WTC11 (cell line): Measurements from ENCODE around the gene ZNF789. TPM values are rescaled to one million over a fixed set of nuclear protein-coding genes. Genes with fewer than 3 reads are reported as not detected.

Experiments
- ATAC-seq: fragments of 200-7000 bp; cut with Tn5 transposase; 2 replicates; pipeline ENCODE4 v1.10.0; 2021; ENCODE audit warnings: mild to moderate bottlenecking, moderate library complexity
- CTCF ChIA-PET: fragments of 300-600 bp; sonication (Branson Sonifier 250); formaldehyde crosslinking; loops from one replicate; lab custom pipeline; 2021; ENCODE audit warnings: antibody characterized with exemption; lab: Charles Lee
- POLR2A ChIA-PET: fragments of 350-600 bp; sonication (Branson Sonifier 250); formaldehyde crosslinking; loops from one replicate; lab custom pipeline; 2021; ENCODE audit warnings: antibody characterized with exemption; lab: Charles Lee
- DNase-seq: peaks from one replicate; pipeline ENCODE4 v3.0.0; 2021; ENCODE audit warnings: low spot score
- H3K27ac Mint-ChIP-seq: 2 replicates; pipeline ENCODE4 v1.8.0; 2021; ENCODE audit warnings: mixed read lengths
- H3K27me3 Mint-ChIP-seq: 2 replicates; pipeline ENCODE4 v1.8.0; 2021; ENCODE audit warnings: low read depth, mild to moderate bottlenecking, moderate library complexity, mixed read lengths
- H3K36me3 Mint-ChIP-seq: 2 replicates; pipeline ENCODE4 v1.8.0; 2021; ENCODE audit warnings: mixed read lengths
- H3K4me1 Mint-ChIP-seq: 2 replicates; pipeline ENCODE4 v1.8.0; 2022; ENCODE audit warnings: mixed read lengths
- H3K4me3 Mint-ChIP-seq: 2 replicates; pipeline ENCODE4 v1.8.0; 2021; ENCODE audit warnings: mild to moderate bottlenecking, moderate library complexity, mixed read lengths
- H3K9me3 Mint-ChIP-seq: 2 replicates; pipeline ENCODE4 v1.8.0; 2021; ENCODE audit warnings: mixed read lengths
- CBFB ChIP-seq: sonication (generic); formaldehyde crosslinking; IDR thresholded peaks from 2 replicates; pipeline ENCODE4 v1.8.1; 2022; ENCODE audit warnings: mild to moderate bottlenecking, low read depth, missing genetic modification reagents
- CREB1 ChIP-seq: sonication (generic); formaldehyde crosslinking; IDR thresholded peaks from 2 replicates; pipeline ENCODE4 v1.8.0; 2023; ENCODE audit warnings: mild to moderate bottlenecking, missing genetic modification reagents
- ESRRA ChIP-seq: sonication (generic); formaldehyde crosslinking; IDR thresholded peaks from 2 replicates; pipeline ENCODE4 v1.8.1; 2022; ENCODE audit warnings: mild to moderate bottlenecking, missing genetic modification reagents, borderline replicate concordance
- FOXP1 ChIP-seq: sonication (generic); formaldehyde crosslinking; IDR thresholded peaks from 2 replicates; pipeline ENCODE4 v1.8.0; 2022; ENCODE audit warnings: missing genetic modification reagents, mild to moderate bottlenecking, moderate library complexity, borderline replicate concordance
- GTF2I ChIP-seq: fragments of 250-450 bp; sonication (Bioruptor Pico); conservative IDR thresholded peaks from 2 replicates; pipeline ENCODE4 v1.4.0; 2021; ENCODE audit warnings: mild to moderate bottlenecking
- IRF2 ChIP-seq: sonication (generic); formaldehyde crosslinking; IDR thresholded peaks from 2 replicates; pipeline ENCODE4 v1.8.0; 2022; ENCODE audit warnings: low read depth, missing genetic modification reagents, borderline replicate concordance
- JAZF1 ChIP-seq: fragments of 250-450 bp; sonication (Bioruptor Pico); IDR thresholded peaks from 2 replicates; pipeline ENCODE4 v1.9.0; 2021; ENCODE audit warnings: moderate library complexity, mild to moderate bottlenecking, inconsistent platforms
- MXD4 ChIP-seq: fragments of 250-450 bp; sonication (Bioruptor Pico); IDR thresholded peaks from 2 replicates; pipeline ENCODE4 v1.8.0; 2021; ENCODE audit warnings: mild to moderate bottlenecking, moderate library complexity, borderline replicate concordance
- NFE2L1 ChIP-seq: sonication (generic); formaldehyde crosslinking; IDR thresholded peaks from 2 replicates; pipeline ENCODE4 v1.8.1; 2023; ENCODE audit warnings: missing genetic modification reagents
- NR1H2 ChIP-seq: sonication (generic); formaldehyde crosslinking; IDR thresholded peaks from 2 replicates; pipeline ENCODE4 v1.9.0; 2021; ENCODE audit warnings: mild to moderate bottlenecking, moderate library complexity, missing genetic modification reagents
- NR2C2 ChIP-seq: sonication (generic); formaldehyde crosslinking; IDR thresholded peaks from 2 replicates; pipeline ENCODE4 v1.8.0; 2022; ENCODE audit warnings: mild to moderate bottlenecking, missing genetic modification reagents
- NR3C1 ChIP-seq: sonication (generic); formaldehyde crosslinking; conservative IDR thresholded peaks from 2 replicates; pipeline ENCODE4 v1.8.1; 2023; ENCODE audit warnings: low read depth, mild to moderate bottlenecking, missing genetic modification reagents
- RORB ChIP-seq: fragments of 250-450 bp; sonication (Bioruptor Pico); IDR thresholded peaks from 2 replicates; pipeline ENCODE4 v1.9.0; 2021; ENCODE audit warnings: mild to moderate bottlenecking
- SMAD3 ChIP-seq: sonication (generic); formaldehyde crosslinking; IDR thresholded peaks from 2 replicates; pipeline ENCODE4 v1.8.0; 2022; ENCODE audit warnings: missing genetic modification reagents, mild to moderate bottlenecking, borderline replicate concordance
- SMAD4 ChIP-seq: sonication (generic); formaldehyde crosslinking; IDR thresholded peaks from 2 replicates; pipeline ENCODE4 v1.8.0; 2022; ENCODE audit warnings: mild to moderate bottlenecking, missing genetic modification reagents
- SP1 ChIP-seq: sonication (generic); formaldehyde crosslinking; conservative IDR thresholded peaks from 2 replicates; pipeline ENCODE4 v1.8.1; 2022; ENCODE audit warnings: missing genetic modification reagents
- TCF7 ChIP-seq: sonication (generic); formaldehyde crosslinking; IDR thresholded peaks from 2 replicates; pipeline ENCODE4 v1.8.0; 2022; ENCODE audit warnings: mild to moderate bottlenecking, low read depth, missing genetic modification reagents, moderate library complexity
- TEAD4 ChIP-seq: sonication (generic); formaldehyde crosslinking; IDR thresholded peaks from 2 replicates; pipeline ENCODE4 v1.8.0; 2022; ENCODE audit warnings: mild to moderate bottlenecking, missing genetic modification reagents
- TP53 ChIP-seq: sonication (generic); formaldehyde crosslinking; IDR thresholded peaks from 2 replicates; pipeline ENCODE4 v1.8.1; 2023; ENCODE audit warnings: mild to moderate bottlenecking, missing genetic modification reagents
- ZNF121 ChIP-seq: sonication (generic); formaldehyde crosslinking; IDR thresholded peaks from 2 replicates; pipeline ENCODE4 v1.8.0; 2023; ENCODE audit warnings: missing genetic modification reagents
- ZNF232 ChIP-seq: sonication (generic); formaldehyde crosslinking; IDR thresholded peaks from 2 replicates; pipeline ENCODE4 v1.8.0; 2022; ENCODE audit warnings: mild to moderate bottlenecking, missing genetic modification reagents
- ZNF416 ChIP-seq: fragments of 250-450 bp; sonication (Bioruptor Pico); IDR thresholded peaks from 2 replicates; pipeline ENCODE4 v1.9.0; 2021; ENCODE audit warnings: mild to moderate bottlenecking, inconsistent platforms
- ZNF671 ChIP-seq: fragments of 250-450 bp; sonication (Bioruptor Pico); IDR thresholded peaks from 2 replicates; pipeline ENCODE4 v1.8.0; 2021; ENCODE audit warnings: mild to moderate bottlenecking
- total RNA-seq: library from RNA; stranded (reverse); gene quantifications from 3 replicates; pipeline ENCODE4 v1.2.3, GENCODE V29; 2021
- TF ChIP-seq, protein P1 (sequence below): sonication (generic); formaldehyde crosslinking; IDR thresholded peaks from 2 replicates; pipeline ENCODE4 v1.8.1; 2022; ENCODE audit warnings: low read depth, missing genetic modification reagents, borderline replicate concordance
- TF ChIP-seq, protein P2 (sequence below): sonication (generic); formaldehyde crosslinking; IDR thresholded peaks from 2 replicates; pipeline ENCODE4 v1.8.0; 2023; ENCODE audit warnings: missing genetic modification reagents
- TF ChIP-seq, protein P3 (sequence below): sonication (generic); formaldehyde crosslinking; IDR thresholded peaks from 2 replicates; pipeline ENCODE4 v1.8.1; 2022; ENCODE audit warnings: mild to moderate bottlenecking, moderate library complexity, missing genetic modification reagents
- TF ChIP-seq, protein P4 (sequence below): fragments of 250-450 bp; sonication (Bioruptor Pico); IDR thresholded peaks from 2 replicates; pipeline ENCODE4 v1.8.0; 2021; ENCODE audit warnings: mild to moderate bottlenecking
- TF ChIP-seq, protein P5 (sequence below): sonication (generic); formaldehyde crosslinking; IDR thresholded peaks from 2 replicates; pipeline ENCODE4 v1.8.0; 2022; ENCODE audit warnings: mild to moderate bottlenecking, missing genetic modification reagents
- TF ChIP-seq, protein P6 (sequence below): sonication (generic); formaldehyde crosslinking; IDR thresholded peaks from 2 replicates; pipeline ENCODE4 v1.8.0; 2022; ENCODE audit warnings: mild to moderate bottlenecking, missing genetic modification reagents
- TF ChIP-seq, protein P7 (sequence below): fragments of 250-450 bp; sonication (Bioruptor Pico); IDR thresholded peaks from 2 replicates; pipeline ENCODE4 v1.9.0; 2021; ENCODE audit warnings: mild to moderate bottlenecking
- TF ChIP-seq, protein P8 (sequence below): sonication (generic); formaldehyde crosslinking; IDR thresholded peaks from 2 replicates; pipeline ENCODE4 v1.8.1; 2022; ENCODE audit warnings: low read depth, mild to moderate bottlenecking, moderate library complexity, missing genetic modification reagents, borderline replicate concordance

The ZNF789 gene
- total RNA-seq, 1 experiment from 2014 or later = 14.0 TPM

DNA sequence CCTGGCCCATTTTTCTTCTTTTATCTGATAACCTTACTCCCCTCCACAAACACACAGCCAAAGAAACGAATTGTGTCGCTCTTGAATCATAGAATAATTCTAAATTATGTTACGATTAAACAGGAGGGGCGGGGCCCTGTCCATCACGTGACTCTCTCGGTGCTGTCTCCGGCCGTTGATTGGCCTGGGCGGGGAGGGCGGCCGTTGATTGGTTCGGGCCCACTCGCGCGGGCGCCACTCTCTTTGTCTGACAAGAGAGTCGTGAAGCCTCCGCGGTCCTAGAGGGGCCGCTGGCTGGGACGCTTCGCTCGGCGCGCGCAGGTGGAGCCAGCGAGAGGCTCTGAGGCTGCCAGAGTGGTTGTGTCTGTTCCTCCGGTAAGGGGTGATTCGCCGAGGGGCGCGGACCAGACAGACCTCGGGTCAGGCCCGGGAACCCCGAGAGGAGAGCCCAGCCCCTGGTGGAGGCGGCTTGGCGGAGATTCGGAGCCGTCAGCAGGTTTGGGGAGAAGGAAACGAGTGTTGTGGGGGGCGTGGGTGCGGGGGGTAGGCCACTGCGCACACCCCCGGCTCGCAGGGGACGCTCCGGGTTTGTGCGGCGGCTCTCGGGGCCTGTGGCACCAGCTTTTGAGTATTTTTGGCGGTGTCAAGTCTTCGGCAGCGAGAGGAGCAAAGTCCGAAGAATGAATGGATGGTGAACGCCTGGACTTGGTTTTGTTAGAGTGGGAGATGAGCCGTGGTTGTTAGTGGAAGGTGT is at the start of gene ZNF789 (continued):
- TF ChIP-seq, protein P1, sequence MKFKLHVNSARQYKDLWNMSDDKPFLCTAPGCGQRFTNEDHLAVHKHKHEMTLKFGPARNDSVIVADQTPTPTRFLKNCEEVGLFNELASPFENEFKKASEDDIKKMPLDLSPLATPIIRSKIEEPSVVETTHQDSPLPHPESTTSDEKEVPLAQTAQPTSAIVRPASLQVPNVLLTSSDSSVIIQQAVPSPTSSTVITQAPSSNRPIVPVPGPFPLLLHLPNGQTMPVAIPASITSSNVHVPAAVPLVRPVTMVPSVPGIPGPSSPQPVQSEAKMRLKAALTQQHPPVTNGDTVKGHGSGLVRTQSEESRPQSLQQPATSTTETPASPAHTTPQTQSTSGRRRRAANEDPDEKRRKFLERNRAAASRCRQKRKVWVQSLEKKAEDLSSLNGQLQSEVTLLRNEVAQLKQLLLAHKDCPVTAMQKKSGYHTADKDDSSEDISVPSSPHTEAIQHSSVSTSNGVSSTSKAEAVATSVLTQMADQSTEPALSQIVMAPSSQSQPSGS (CRISPR knock-in tag) = no peak
- TF ChIP-seq NR2C2 (CRISPR knock-in tag) (peak; percentile 24; the same call in 1 of the 2 replicates), RORB (no peak), ZNF671 (CRISPR knock-in tag) (no peak), ZNF416 (no peak), ZNF232 (CRISPR knock-in tag) (0 out of 2 replicates have a peak, but pooled peaks have one; percentile 24), TCF7 (CRISPR knock-in tag) (no peak), SMAD3 (CRISPR knock-in tag) (no peak), MXD4 (no peak), TP53 (CRISPR knock-in tag) (no peak), ZNF121 (CRISPR knock-in tag) (no peak), TEAD4 (no peak), ESRRA (no peak), SP1 (CRISPR knock-in tag) (peak; percentile 77), IRF2 (no peak), NFE2L1 (CRISPR knock-in tag) (no peak), CBFB (CRISPR knock-in tag) (no peak)
- TF ChIP-seq, protein P2, sequence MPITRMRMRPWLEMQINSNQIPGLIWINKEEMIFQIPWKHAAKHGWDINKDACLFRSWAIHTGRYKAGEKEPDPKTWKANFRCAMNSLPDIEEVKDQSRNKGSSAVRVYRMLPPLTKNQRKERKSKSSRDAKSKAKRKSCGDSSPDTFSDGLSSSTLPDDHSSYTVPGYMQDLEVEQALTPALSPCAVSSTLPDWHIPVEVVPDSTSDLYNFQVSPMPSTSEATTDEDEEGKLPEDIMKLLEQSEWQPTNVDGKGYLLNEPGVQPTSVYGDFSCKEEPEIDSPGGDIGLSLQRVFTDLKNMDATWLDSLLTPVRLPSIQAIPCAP (CRISPR knock-in tag) = no peak
- TF ChIP-seq, protein P3, sequence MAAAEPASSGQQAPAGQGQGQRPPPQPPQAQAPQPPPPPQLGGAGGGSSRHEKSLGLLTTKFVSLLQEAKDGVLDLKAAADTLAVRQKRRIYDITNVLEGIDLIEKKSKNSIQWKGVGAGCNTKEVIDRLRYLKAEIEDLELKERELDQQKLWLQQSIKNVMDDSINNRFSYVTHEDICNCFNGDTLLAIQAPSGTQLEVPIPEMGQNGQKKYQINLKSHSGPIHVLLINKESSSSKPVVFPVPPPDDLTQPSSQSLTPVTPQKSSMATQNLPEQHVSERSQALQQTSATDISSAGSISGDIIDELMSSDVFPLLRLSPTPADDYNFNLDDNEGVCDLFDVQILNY (CRISPR knock-in tag) = peak; percentile 51; the same call in 1 of the 2 replicates
- TF ChIP-seq, protein P4, sequence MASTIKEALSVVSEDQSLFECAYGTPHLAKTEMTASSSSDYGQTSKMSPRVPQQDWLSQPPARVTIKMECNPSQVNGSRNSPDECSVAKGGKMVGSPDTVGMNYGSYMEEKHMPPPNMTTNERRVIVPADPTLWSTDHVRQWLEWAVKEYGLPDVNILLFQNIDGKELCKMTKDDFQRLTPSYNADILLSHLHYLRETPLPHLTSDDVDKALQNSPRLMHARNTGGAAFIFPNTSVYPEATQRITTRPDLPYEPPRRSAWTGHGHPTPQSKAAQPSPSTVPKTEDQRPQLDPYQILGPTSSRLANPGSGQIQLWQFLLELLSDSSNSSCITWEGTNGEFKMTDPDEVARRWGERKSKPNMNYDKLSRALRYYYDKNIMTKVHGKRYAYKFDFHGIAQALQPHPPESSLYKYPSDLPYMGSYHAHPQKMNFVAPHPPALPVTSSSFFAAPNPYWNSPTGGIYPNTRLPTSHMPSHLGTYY (CRISPR knock-in tag) = no peak
- TF ChIP-seq, all 79 proteins: peak for 15

DNA sequence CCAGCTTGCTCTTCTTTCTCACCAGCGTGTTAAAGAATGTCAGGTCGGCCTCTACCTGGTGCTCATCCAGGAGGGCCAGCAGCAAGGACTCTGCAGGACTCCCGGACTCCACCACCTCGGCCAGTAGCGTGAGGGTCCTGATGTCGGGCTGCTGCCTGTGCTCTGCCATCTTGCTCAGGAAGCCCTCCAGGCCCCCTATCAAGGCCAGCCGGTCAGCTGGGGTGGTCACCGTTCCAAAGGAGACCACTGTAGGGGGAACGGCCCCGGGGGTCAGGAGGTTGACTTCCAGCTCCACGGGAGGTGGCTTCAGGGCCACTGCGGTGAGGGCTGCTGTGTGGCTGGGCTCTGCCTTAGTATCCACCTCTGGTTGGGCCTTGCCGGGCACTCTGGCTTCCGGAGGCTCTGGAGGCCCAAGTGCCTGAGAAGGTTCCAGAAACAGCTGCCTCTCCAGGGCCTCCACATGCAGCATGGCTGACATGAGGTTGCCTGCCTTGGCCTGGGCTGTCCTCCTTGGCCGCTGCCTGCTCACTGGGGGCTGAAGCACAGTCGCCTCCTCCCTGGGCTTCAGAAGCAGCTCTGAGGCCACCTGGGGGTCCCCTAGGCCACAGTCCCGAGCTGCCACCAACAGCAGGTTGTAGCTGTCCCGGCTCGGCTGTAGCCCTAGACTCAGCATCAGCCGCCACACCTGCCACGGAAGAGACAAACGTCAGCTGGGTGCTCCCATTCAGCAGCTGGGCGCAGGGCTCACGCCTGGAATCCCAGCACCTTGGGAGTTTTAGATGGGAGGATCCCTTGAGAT is 47.6 kb upstream of the ZNF789 start:
- Mint-ChIP-seq H3K27me3 (no peaks in the 10 kb centered on the region; the same call in 1 of the 2 replicates), H3K9me3 (no peaks in the 10 kb centered on the region), H3K4me3 (no peak overlapping the region), H3K4me1 (peaks cover 9% of the 10 kb centered on the region), H3K36me3 (peaks cover 60% of the 10 kb centered on the region), H3K27ac (no peak overlapping the region)
- ChIA-PET POLR2A (interaction anchor here (0.6 kb wide), 2 partner anchors 16 to 37 kb away, joined by 3 read pairs; partner anchors contain the start of gene BUD31), CTCF (no interaction called here)
- no peak for DNase-seq
- TF ChIP-seq NR3C1 (CRISPR knock-in tag) (no peak), JAZF1 (CRISPR knock-in tag) (no peak), CREB1 (CRISPR knock-in tag) (no peak), NFE2L1 (CRISPR knock-in tag) (no peak), NR1H2 (CRISPR knock-in tag) (no peak), SMAD4 (CRISPR knock-in tag) (no peak), GTF2I (CRISPR knock-in tag) (no peak), ZNF121 (CRISPR knock-in tag) (no peak), RORB (no peak), FOXP1 (CRISPR knock-in tag) (no peak)
- TF ChIP-seq, protein P5, sequence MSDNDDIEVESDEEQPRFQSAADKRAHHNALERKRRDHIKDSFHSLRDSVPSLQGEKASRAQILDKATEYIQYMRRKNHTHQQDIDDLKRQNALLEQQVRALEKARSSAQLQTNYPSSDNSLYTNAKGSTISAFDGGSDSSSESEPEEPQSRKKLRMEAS = no peak
- TF ChIP-seq, protein P6, sequence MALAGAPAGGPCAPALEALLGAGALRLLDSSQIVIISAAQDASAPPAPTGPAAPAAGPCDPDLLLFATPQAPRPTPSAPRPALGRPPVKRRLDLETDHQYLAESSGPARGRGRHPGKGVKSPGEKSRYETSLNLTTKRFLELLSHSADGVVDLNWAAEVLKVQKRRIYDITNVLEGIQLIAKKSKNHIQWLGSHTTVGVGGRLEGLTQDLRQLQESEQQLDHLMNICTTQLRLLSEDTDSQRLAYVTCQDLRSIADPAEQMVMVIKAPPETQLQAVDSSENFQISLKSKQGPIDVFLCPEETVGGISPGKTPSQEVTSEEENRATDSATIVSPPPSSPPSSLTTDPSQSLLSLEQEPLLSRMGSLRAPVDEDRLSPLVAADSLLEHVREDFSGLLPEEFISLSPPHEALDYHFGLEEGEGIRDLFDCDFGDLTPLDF = no peak
- TF ChIP-seq, protein P7, sequence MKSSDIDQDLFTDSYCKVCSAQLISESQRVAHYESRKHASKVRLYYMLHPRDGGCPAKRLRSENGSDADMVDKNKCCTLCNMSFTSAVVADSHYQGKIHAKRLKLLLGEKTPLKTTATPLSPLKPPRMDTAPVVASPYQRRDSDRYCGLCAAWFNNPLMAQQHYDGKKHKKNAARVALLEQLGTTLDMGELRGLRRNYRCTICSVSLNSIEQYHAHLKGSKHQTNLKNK (CRISPR knock-in tag) = no peak
- TF ChIP-seq, protein P8, sequence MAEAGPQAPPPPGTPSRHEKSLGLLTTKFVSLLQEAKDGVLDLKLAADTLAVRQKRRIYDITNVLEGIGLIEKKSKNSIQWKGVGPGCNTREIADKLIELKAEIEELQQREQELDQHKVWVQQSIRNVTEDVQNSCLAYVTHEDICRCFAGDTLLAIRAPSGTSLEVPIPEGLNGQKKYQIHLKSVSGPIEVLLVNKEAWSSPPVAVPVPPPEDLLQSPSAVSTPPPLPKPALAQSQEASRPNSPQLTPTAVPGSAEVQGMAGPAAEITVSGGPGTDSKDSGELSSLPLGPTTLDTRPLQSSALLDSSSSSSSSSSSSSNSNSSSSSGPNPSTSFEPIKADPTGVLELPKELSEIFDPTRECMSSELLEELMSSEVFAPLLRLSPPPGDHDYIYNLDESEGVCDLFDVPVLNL = no peak
- TF ChIP-seq, all 79 proteins: peak for 0
- ATAC-seq = no peak
